GM10847 (cell line): ENCODE results near the gene SNX30.

Experiments used
- POLR2A ChIP-seq: IDR thresholded peaks from 2 replicates; pipeline ENCODE4 v1.6.1; 2011; ENCODE audit not compliant: insufficient read length; ENCODE audit errors: extremely low read depth

The SNX30 gene

GRCh38 chr9:112762726-112763518 is 12.4 kb downstream of the SNX30 start:
- no peak for TF ChIP-seq POLR2A

- TF ChIP-seq POLR2A: no peak
Measured at GRCh38 chr9:112764344-112764743, 13.8 kb downstream of the SNX30 start.

DNA sequence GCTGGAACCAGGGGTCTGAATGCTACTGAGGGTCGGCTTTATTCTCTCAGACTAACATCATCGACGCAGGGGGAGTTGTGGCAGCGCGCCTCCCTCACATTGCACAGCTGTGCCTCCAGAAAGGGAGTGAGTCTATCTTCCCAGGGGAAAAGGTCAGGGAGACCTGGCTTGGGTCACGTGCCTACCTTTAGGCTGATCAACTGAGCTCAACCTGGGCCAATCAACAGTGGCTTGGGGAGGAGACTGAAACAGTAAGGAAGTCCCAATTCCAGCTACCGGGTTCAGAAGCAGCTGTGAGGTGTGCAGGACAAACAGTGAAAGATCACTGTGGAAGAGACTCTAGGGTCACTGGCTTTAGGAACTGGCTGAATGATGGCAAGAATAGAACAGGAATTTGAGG is 14.3 kb downstream of the SNX30 start:
- no peak for TF ChIP-seq POLR2A

DNA sequence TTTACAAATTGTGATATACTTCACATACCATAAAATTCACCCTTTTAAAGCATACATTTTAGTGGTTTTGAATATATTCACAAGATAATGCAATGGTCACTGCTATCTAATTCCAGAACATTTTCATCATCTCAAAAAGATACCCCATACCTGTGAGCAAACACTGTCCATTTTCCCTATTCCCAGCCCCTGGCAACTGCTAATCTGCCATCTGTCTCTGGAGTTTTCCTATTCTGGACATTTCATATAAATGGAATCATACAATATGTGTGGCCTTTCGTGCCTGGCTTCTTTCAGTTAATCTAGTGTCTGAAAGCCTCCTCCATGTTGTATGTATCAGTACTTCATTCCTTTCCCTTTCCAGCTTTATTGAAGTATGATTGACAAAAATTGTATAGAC is 14.7 kb downstream of the SNX30 start:
- TF ChIP-seq POLR2A: no peak

- no peak for TF ChIP-seq POLR2A
Measured at GRCh38 chr9:112771359-112772214, 21.0 kb downstream of the SNX30 start.

DNA sequence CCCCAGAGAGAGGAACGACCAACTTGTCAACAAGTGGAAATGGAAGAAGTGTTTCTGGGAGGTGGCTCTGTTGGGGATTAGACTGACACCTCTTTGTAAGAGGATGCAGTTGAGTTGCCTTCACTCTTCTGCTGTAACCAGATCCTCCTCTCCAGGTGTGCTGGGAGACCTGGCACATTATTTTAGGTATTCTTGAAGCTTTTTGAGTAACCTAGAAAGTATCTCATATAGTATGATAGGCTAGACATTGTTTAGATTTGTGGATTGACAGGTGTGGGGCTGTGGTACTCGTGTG is 21.6 kb downstream of the SNX30 start:
- no peak for TF ChIP-seq POLR2A

GRCh38 chr9:112772551-112772950 is 22.0 kb downstream of the SNX30 start:
- TF ChIP-seq POLR2A: no peak

DNA sequence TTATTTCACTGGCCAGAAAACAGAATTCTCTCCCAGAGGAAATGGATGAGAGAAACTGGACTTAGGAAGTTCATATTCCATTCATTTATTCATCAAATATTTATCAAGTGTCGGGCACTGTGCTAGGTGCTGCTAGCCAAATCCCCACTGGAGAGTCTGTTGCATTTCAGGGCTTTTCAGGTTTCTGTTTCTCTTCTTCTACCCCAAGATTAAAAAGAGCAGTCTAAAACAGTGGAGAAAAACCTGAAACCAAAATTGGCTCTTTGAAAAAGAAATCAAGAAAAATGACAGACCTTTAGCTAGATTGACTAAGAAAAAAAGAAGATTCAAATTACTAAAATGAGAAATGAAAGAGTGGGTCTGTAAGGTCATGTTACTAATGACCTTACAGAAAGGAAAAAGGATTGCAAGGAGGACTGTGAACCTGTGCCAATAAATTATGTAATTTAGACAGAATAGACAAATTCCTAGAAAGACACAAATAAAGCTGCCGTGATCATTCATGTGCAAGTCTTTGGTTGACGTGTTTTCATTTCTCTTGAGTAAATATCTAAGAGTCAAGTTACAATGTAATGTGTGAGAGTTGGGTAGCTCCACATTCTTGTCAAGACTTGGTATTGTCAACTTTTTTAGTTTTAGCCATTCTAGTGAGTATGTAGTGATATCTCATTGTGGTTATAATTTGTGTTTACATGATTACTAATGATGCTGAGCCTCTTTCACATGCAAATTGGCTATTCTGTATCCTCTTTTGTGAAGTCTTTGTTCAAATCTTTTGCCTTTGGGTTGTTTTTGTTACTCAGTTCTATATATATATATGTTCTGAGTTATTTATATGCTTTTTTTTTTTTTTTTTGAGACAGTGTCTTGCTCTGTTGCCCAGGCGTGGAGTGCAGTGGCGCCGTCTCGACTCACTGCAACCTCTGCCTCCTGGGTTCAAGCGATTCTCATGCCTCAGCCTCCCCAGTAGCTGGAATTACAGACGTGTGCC is 23.7 kb downstream of the SNX30 start:
- no peak for TF ChIP-seq POLR2A

GRCh38 chr9:112777914-112778313 is 27.4 kb downstream of the SNX30 start:
- no peak for TF ChIP-seq POLR2A

- no peak for TF ChIP-seq POLR2A
Measured at GRCh38 chr9:112780450-112781036, 30.0 kb downstream of the SNX30 start.

- TF ChIP-seq POLR2A: no peak
Measured at GRCh38 chr9:112782218-112782617, 31.7 kb downstream of the SNX30 start.

DNA sequence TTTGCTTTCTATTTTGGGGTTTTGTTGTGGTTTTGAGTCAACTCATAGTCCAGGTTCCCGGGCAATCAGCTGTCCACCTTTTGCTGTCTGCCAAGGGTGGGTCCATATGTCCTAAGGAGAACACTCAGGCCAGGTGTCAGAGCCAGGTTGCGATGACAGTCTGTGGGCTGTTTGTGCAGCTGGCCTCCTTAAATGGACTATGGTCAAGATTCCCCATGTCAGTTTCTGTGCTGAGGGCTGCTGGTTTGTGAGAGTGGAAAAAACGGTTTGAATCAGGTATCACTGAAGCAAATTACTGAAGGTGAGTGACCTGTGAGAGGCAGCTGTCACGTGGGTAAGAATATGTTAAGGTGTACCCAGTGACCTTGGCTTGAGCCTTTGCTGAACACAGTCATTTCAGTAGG is 33.0 kb downstream of the SNX30 start:
- TF ChIP-seq POLR2A: no peak

GRCh38 chr9:112784020-112784785 is 33.6 kb downstream of the SNX30 start:
- no peak for TF ChIP-seq POLR2A

- no peak for TF ChIP-seq POLR2A
Measured at GRCh38 chr9:112785986-112786385, 35.4 kb downstream of the SNX30 start.
